Measurements from ENCODE around the gene HSFX2.
"Not testable (repeated sequence)": the region's sequence is repeated elsewhere in the genome, so short reads cannot be mapped to it uniquely, and the experiment has no call there.

Gene HSFX2

GRCh38 chrX:149585631-149586030, 9.5 kb downstream of the HSFX2 start:
- not testable (repeated sequence) for DNase-seq

- not testable (repeated sequence) for DNase-seq
Measured at GRCh38 chrX:149573456-149573855, 21.7 kb downstream of the HSFX2 start.

- no peak for DNase-seq
Measured at GRCh38 chrX:149572743-149573142, 22.4 kb downstream of the HSFX2 start.

- no peak for DNase-seq
Measured at GRCh38 chrX:149571770-149572169, 23.3 kb downstream of the HSFX2 start.

- no peak for DNase-seq
Measured at GRCh38 chrX:149570668-149571067, 24.4 kb downstream of the HSFX2 start.

GRCh38 chrX:149569770-149570169, 25.3 kb downstream of the HSFX2 start:
- no peak for DNase-seq

- no peak for DNase-seq
Measured at GRCh38 chrX:149568701-149569296, 26.3 kb downstream of the HSFX2 start.

GRCh38 chrX:149567621-149568417, 27.3 kb downstream of the HSFX2 start:
- DNase-seq = no peak

- no peak for DNase-seq
Measured at GRCh38 chrX:149563359-149563758, 31.8 kb downstream of the HSFX2 start.

- not testable (repeated sequence) for DNase-seq
Measured at GRCh38 chrX:149555251-149555650, 39.9 kb downstream of the HSFX2 start.

- DNase-seq = not testable (repeated sequence)
Measured at GRCh38 chrX:149551939-149552248, 43.2 kb downstream of the HSFX2 start.

GRCh38 chrX:149551245-149551938, 43.7 kb downstream of the HSFX2 start:
- not testable (repeated sequence) for DNase-seq

- not testable (repeated sequence) for DNase-seq
Measured at GRCh38 chrX:149550454-149550853, 44.7 kb downstream of the HSFX2 start.

GRCh38 chrX:149549701-149550100, 45.4 kb downstream of the HSFX2 start, which contains the start of gene HSFX3:
Gene HSFX3 (minus strand): TSS chrX:149549924. CDS start chrX:149549852, 72 bp downstream.
- DNase-seq = not testable (repeated sequence)

GRCh38 chrX:149547782-149548181, 47.3 kb downstream of the HSFX2 start:
- DNase-seq = not testable (repeated sequence)

GRCh38 chrX:149546962-149547361, 48.2 kb downstream of the HSFX2 start:
- not testable (repeated sequence) for DNase-seq

- DNase-seq = not testable (repeated sequence)
Measured at GRCh38 chrX:149545545-149546543, 49.3 kb downstream of the HSFX2 start.

Data from activated gamma-delta T cell treated with Interleukin-2 at 50 U/mL for 16 hours (primary cell).